ENCODE data around the gene KDM4B. TPM values are rescaled to one million over a fixed set of nuclear protein-coding genes. Genes with fewer than 3 reads are reported as not detected.

The KDM4B gene
- total RNA-seq, 2 donors from 2014 or later, result 49.1 to 54.0 TPM

GRCh38 chr19:5006201-5006600 lies 37.3 kb downstream of the KDM4B start:
- H3K36me3 ChIP-seq, result no peaks in the 10 kb centered on the region
- H3K9me3 ChIP-seq, result no peaks in the 10 kb centered on the region
- no peak overlapping the region for H3K4me3 ChIP-seq
- H3K27me3 ChIP-seq (replicated peaks; ENCODE audit: insufficient read depth), result no peaks in the 10 kb centered on the region
- peaks cover 0 to 21% of the 10 kb centered on the region in 2 donors for H3K4me1 ChIP-seq (ENCODE audit: control insufficient read depth in 1 of 2, low read depth in 2 of 2)
- TF ChIP-seq CTCF (IDR thresholded peaks at IDR 0.05), result no peak
- no peak for DNase-seq (ENCODE audit: low spot score)
- no peak for ATAC-seq (ENCODE audit: insufficient number of reproducible peaks, low FRiP score, low read depth)
- no peak overlapping the region for H3K27ac ChIP-seq

GRCh38 chr19:5006821-5007220 lies 37.9 kb downstream of the KDM4B start:
- Histone ChIP-seq H3K4me3 (no peak overlapping the region), H3K9me3 (no peaks in the 10 kb centered on the region), H3K4me1 (ENCODE audit: control insufficient read depth in 1 of 2, low read depth in 2 of 2) (peaks cover 0 to 16% of the 10 kb centered on the region in 2 donors), H3K36me3 (no peaks in the 10 kb centered on the region), H3K27ac (no peak overlapping the region), H3K27me3 (replicated peaks; ENCODE audit: insufficient read depth) (no peaks in the 10 kb centered on the region)
- no peak for DNase-seq (ENCODE audit: low spot score)
- TF ChIP-seq CTCF (IDR thresholded peaks at IDR 0.05), result no peak
- no peak for ATAC-seq (ENCODE audit: insufficient number of reproducible peaks, low FRiP score, low read depth)

GRCh38 chr19:5011476-5012238 lies 42.7 kb downstream of the KDM4B start:
- Histone ChIP-seq H3K9me3 (no peaks in the 10 kb centered on the region), H3K4me3 (no peak overlapping the region), H3K27me3 (replicated peaks; ENCODE audit: insufficient read depth) (no peaks in the 10 kb centered on the region), H3K36me3 (peaks cover 5% of the 10 kb centered on the region), H3K27ac (no peak overlapping the region), H3K4me1 (ENCODE audit: control insufficient read depth in 1 of 2, low read depth in 2 of 2) (no peaks in the 10 kb centered on the region)
- DNase-seq (ENCODE audit: low spot score) (no peak), ATAC-seq (ENCODE audit: insufficient number of reproducible peaks, low FRiP score, low read depth) (no peak)
- no peak for TF ChIP-seq CTCF (IDR thresholded peaks at IDR 0.05)

- no peaks in the 10 kb centered on the region for H3K4me1 ChIP-seq (ENCODE audit: control insufficient read depth in 1 of 2, low read depth in 2 of 2)
- H3K36me3 ChIP-seq, result peaks cover 12% of the 10 kb centered on the region
- no peaks in the 10 kb centered on the region for H3K27me3 ChIP-seq (replicated peaks; ENCODE audit: insufficient read depth)
- TF ChIP-seq CTCF (IDR thresholded peaks at IDR 0.05), result no peak
- H3K27ac ChIP-seq, result no peak overlapping the region
- H3K9me3 ChIP-seq, result no peaks in the 10 kb centered on the region
- H3K4me3 ChIP-seq, result no peak overlapping the region
- ATAC-seq (ENCODE audit: insufficient number of reproducible peaks, low FRiP score, low read depth) (no peak), DNase-seq (ENCODE audit: low spot score) (no peak)
These were observed 44.0 kb downstream of the KDM4B start for GRCh38 chr19:5012688-5013457.

- DNase-seq (ENCODE audit: low spot score) (no peak), ATAC-seq (ENCODE audit: insufficient number of reproducible peaks, low FRiP score, low read depth) (no peak)
- Histone ChIP-seq H3K9me3 (no peaks in the 10 kb centered on the region), H3K27me3 (replicated peaks; ENCODE audit: insufficient read depth) (no peaks in the 10 kb centered on the region), H3K4me1 (ENCODE audit: control insufficient read depth in 1 of 2, low read depth in 2 of 2) (no peaks in the 10 kb centered on the region), H3K4me3 (no peak overlapping the region), H3K27ac (no peak overlapping the region), H3K36me3 (peaks cover 19% of the 10 kb centered on the region)
- no peak for TF ChIP-seq CTCF (IDR thresholded peaks at IDR 0.05)
These were observed 44.8 kb downstream of the KDM4B start for GRCh38 chr19:5013761-5014160.

All from thoracic aorta (tissue), 2 donors.